OCI-LY1 (cell line): ENCODE measurements around the gene MED27.

ENCODE experiments used
- EZH2 ChIP-seq: fragments of 200-600 bp; sonication (generic), shearing (Covaris generic); IDR thresholded peaks from 2 replicates; pipeline ENCODE4 v1.8.0; 2017; ENCODE audit warnings: borderline replicate concordance, mixed run types, mild to moderate bottlenecking, antibody characterized with exemption, low read length, moderate library complexity, mixed read lengths
- TF ChIP-seq, protein P1 (sequence below): fragments of 200-600 bp; sonication (generic), shearing (Covaris generic); IDR thresholded peaks from 2 replicates; pipeline ENCODE4 v1.5.1; 2017; ENCODE audit warnings: mild to moderate bottlenecking, antibody characterized with exemption, low read length, moderate library complexity, mixed read lengths

DNA sequence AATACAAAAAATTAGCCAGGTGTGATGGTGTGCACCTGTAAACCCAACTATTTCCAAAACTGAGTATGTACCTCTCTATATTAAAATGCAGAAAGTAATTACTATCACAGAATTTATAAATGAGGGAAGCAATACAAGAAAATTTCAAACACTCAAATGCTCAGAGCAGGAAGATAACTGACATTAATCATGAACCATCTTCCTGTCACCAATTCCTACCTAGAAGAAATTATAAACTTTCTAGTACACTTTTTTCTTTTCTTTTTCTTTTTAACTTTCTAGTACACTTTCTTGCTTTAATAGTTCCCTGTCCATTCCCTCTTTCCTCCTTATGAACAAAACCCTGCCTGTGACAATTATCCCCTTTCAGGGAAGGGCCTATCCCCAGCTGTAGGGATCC lies 106.8 kb downstream of the MED27 start:
- TF ChIP-seq, protein P1, sequence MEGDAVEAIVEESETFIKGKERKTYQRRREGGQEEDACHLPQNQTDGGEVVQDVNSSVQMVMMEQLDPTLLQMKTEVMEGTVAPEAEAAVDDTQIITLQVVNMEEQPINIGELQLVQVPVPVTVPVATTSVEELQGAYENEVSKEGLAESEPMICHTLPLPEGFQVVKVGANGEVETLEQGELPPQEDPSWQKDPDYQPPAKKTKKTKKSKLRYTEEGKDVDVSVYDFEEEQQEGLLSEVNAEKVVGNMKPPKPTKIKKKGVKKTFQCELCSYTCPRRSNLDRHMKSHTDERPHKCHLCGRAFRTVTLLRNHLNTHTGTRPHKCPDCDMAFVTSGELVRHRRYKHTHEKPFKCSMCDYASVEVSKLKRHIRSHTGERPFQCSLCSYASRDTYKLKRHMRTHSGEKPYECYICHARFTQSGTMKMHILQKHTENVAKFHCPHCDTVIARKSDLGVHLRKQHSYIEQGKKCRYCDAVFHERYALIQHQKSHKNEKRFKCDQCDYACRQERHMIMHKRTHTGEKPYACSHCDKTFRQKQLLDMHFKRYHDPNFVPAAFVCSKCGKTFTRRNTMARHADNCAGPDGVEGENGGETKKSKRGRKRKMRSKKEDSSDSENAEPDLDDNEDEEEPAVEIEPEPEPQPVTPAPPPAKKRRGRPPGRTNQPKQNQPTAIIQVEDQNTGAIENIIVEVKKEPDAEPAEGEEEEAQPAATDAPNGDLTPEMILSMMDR: no peak
- TF ChIP-seq EZH2: no peak
